Measurements from ENCODE around the gene MAGEC3. TPM values are rescaled to one million over a fixed set of nuclear protein-coding genes. Genes with fewer than 3 reads are reported as not detected.
A peak's percentile ranks its signal among the peaks of the same experiment; 100 is the strongest.

The MAGEC3 gene
- total RNA-seq, 1 experiment from 2014 or later: not detected

- Mint-ChIP-seq H3K36me3 (ENCODE audit: insufficient read depth, unreplicated experiment) (peaks cover 6% of the 10 kb centered on the region), H3K27me3 (ENCODE audit: insufficient read depth, unreplicated experiment) (peaks cover 10% of the 10 kb centered on the region), H3K27ac (ENCODE audit: low read depth, unreplicated experiment) (no peak within 1 kb of the TSS), H3K4me3 (ENCODE audit: unreplicated experiment) (no peak within 1 kb of the TSS), H3K9me3 (ENCODE audit: unreplicated experiment) (peaks cover 33% of the 10 kb centered on the region), H3K4me1 (ENCODE audit: insufficient read depth, unreplicated experiment) (peaks cover 17% of the 10 kb centered on the region)
- ChIA-PET CTCF (interaction anchor here (0.6 kb wide), 1 partner anchor 127 kb away, joined by 3 read pairs; no protein-coding TSS in a partner anchor), POLR2A (no interaction called here)
- DNase-seq (ENCODE audit: unreplicated experiment): no peak
- TF ChIP-seq, protein P1, sequence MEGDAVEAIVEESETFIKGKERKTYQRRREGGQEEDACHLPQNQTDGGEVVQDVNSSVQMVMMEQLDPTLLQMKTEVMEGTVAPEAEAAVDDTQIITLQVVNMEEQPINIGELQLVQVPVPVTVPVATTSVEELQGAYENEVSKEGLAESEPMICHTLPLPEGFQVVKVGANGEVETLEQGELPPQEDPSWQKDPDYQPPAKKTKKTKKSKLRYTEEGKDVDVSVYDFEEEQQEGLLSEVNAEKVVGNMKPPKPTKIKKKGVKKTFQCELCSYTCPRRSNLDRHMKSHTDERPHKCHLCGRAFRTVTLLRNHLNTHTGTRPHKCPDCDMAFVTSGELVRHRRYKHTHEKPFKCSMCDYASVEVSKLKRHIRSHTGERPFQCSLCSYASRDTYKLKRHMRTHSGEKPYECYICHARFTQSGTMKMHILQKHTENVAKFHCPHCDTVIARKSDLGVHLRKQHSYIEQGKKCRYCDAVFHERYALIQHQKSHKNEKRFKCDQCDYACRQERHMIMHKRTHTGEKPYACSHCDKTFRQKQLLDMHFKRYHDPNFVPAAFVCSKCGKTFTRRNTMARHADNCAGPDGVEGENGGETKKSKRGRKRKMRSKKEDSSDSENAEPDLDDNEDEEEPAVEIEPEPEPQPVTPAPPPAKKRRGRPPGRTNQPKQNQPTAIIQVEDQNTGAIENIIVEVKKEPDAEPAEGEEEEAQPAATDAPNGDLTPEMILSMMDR (IDR thresholded peaks at IDR 0.05; ENCODE audit: unreplicated experiment): no peak
- intact Hi-C loops (cut with micrococcal nuclease): no loop called here
- BruUV-seq (replicated peaks): no TSS peak
Measured at GRCh38 chrX:141903400-141904155, 65.5 kb downstream of the MAGEC3 start, which contains the start of gene MAGEC1. MAGEC1 (plus strand) TSS chrX:141903894; CDS start chrX:141905073, 1,179 bp downstream.

GRCh38 chrX:141904262-141904661 lies 66.1 kb downstream of the MAGEC3 start:
- Mint-ChIP-seq H3K27ac (ENCODE audit: low read depth, unreplicated experiment) (no peak overlapping the region), H3K27me3 (ENCODE audit: insufficient read depth, unreplicated experiment) (peaks cover 10% of the 10 kb centered on the region), H3K9me3 (ENCODE audit: unreplicated experiment) (peaks cover 33% of the 10 kb centered on the region), H3K36me3 (ENCODE audit: insufficient read depth, unreplicated experiment) (peaks cover 6% of the 10 kb centered on the region), H3K4me3 (ENCODE audit: unreplicated experiment) (no peak overlapping the region), H3K4me1 (ENCODE audit: insufficient read depth, unreplicated experiment) (peaks cover 17% of the 10 kb centered on the region)
- DNase-seq (ENCODE audit: unreplicated experiment): no peak
- no TSS peak for BruUV-seq (replicated peaks)
- CTCF ChIA-PET: interaction anchor here (0.6 kb wide), 1 partner anchor 128 kb away, joined by 3 read pairs; no protein-coding TSS in a partner anchor
- intact Hi-C loops (cut with micrococcal nuclease): no loop called here
- TF ChIP-seq, protein P1 (IDR thresholded peaks at IDR 0.05; ENCODE audit: unreplicated experiment): no peak
- POLR2A ChIA-PET: no interaction called here

DNA sequence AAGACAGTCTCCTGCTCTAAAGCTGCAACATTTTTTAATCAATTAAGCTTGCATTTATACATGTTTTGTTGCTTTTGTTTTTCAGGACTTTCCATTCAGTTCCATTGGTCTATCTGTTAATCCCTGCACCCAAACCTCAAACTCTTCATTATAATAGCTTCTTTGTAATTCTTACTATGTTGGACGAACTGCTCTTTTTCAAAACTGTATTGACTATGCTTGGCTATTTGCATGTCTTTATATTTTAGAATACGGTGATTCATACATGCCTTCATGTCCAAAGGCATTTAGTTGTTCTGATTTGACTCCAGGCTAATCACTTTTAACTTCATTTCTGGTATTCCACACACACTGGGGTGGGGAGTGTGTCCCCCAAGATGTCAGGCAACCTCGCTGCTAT lies 79.7 kb downstream of the MAGEC3 start:
- Mint-ChIP-seq H3K9me3 (ENCODE audit: unreplicated experiment) (peaks cover 7% of the 10 kb centered on the region), H3K27ac (ENCODE audit: low read depth, unreplicated experiment) (no peak overlapping the region), H3K4me1 (ENCODE audit: insufficient read depth, unreplicated experiment) (no peaks in the 10 kb centered on the region), H3K4me3 (ENCODE audit: unreplicated experiment) (no peak overlapping the region), H3K27me3 (ENCODE audit: insufficient read depth, unreplicated experiment) (no peaks in the 10 kb centered on the region), H3K36me3 (ENCODE audit: insufficient read depth, unreplicated experiment) (no peaks in the 10 kb centered on the region)
- intact Hi-C loops (cut with micrococcal nuclease): no loop called here
- ChIA-PET CTCF (no interaction called here), POLR2A (no interaction called here)
- no peak for DNase-seq (ENCODE audit: unreplicated experiment)
- TF ChIP-seq, protein P1 (IDR thresholded peaks at IDR 0.05; ENCODE audit: unreplicated experiment): no peak
- no TSS peak for BruUV-seq (replicated peaks)

- no TSS peak for BruUV-seq (replicated peaks)
- ChIA-PET POLR2A (no interaction called here), CTCF (no interaction called here)
- H3K27ac Mint-ChIP-seq (ENCODE audit: low read depth, unreplicated experiment): no peak overlapping the region
- DNase-seq (ENCODE audit: unreplicated experiment): peak; percentile 13
- intact Hi-C loops (cut with micrococcal nuclease): no loop called here
- H3K4me1 Mint-ChIP-seq (ENCODE audit: insufficient read depth, unreplicated experiment): no peaks in the 10 kb centered on the region
- H3K4me3 Mint-ChIP-seq (ENCODE audit: unreplicated experiment): no peak overlapping the region
- H3K27me3 Mint-ChIP-seq (ENCODE audit: insufficient read depth, unreplicated experiment): no peaks in the 10 kb centered on the region
- no peaks in the 10 kb centered on the region for H3K36me3 Mint-ChIP-seq (ENCODE audit: insufficient read depth, unreplicated experiment)
- TF ChIP-seq, protein P1 (IDR thresholded peaks at IDR 0.05; ENCODE audit: unreplicated experiment): no peak
- H3K9me3 Mint-ChIP-seq (ENCODE audit: unreplicated experiment): peaks cover 11% of the 10 kb centered on the region
Measured at GRCh38 chrX:141924293-141924692, 86.2 kb downstream of the MAGEC3 start.
